ENCODE measurements around the gene NT5DC2.

The NT5DC2 gene

DNA sequence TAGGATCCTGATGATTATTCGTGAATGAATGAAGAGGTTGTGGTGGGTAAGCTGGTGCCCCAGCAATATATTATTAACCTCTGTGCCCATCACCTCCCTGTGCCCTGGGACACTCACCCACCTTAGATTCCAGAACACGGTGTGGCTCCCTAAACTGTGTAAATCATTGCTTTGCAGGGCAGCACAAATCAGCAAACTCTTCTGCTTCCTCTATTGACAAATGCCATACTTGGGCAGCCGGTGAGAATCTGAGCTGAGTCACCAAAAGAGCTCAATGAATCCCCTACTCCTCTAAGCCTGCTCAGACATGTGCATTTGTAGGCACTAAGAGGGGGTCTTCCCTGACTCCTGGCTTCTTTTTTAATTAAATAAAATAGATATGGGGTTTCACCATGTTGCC lies 18.4 kb upstream of the NT5DC2 start:
- H3K27me3 Mint-ChIP-seq: no peaks in the 10 kb centered on the region
- ATAC-seq (replicated peaks; ENCODE audit: extremely low read depth, poor library complexity, severe bottlenecking) (no peak), DNase-seq (ENCODE audit: low spot score in 2 of 2) (no peak)
- H3K36me3 Mint-ChIP-seq (ENCODE audit: insufficient read depth): peaks cover 38% of the 10 kb centered on the region
- H3K9me3 Mint-ChIP-seq: no peaks in the 10 kb centered on the region
- H3K4me3 Mint-ChIP-seq: no peak overlapping the region
- H3K27ac Mint-ChIP-seq (ENCODE audit: low read depth): peak overlapping the region; percentile 49
- H3K4me1 Mint-ChIP-seq: no peaks in the 10 kb centered on the region

- Mint-ChIP-seq H3K4me1 (no peaks in the 10 kb centered on the region), H3K9me3 (no peaks in the 10 kb centered on the region), H3K27me3 (no peaks in the 10 kb centered on the region), H3K36me3 (ENCODE audit: insufficient read depth) (peaks cover 39% of the 10 kb centered on the region), H3K27ac (ENCODE audit: low read depth) (no peak overlapping the region), H3K4me3 (no peak overlapping the region)
- no peak for ATAC-seq (replicated peaks; ENCODE audit: extremely low read depth, poor library complexity, severe bottlenecking)
- DNase-seq (ENCODE audit: low spot score in 2 of 2): no peak
Observed at GRCh38 chr3:52551118-52551517, 17.5 kb upstream of the NT5DC2 start.

DNA sequence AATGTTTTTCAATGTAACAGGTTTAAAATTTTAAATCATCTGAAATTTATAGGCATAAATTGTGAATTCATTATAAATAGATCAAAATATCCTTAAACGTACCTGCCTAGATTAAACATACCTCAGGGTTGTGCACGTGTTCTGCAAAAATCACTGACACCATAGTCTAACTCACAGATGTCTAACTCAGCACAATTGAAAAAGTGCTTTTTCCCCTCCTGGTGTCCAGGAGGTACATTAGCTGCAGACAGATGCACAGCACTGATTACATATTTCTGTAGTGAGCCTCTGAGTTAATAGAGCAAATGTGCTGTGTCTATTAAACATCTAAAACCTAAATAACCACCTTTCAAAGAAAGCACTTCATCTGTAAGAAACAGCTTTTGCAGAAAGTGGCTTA lies 13.5 kb upstream of the NT5DC2 start:
- Mint-ChIP-seq H3K27ac (ENCODE audit: low read depth) (no peak overlapping the region), H3K36me3 (ENCODE audit: insufficient read depth) (peaks cover 39% of the 10 kb centered on the region), H3K27me3 (no peaks in the 10 kb centered on the region), H3K4me1 (no peaks in the 10 kb centered on the region), H3K4me3 (no peak overlapping the region), H3K9me3 (no peaks in the 10 kb centered on the region)
- no peak for ATAC-seq (replicated peaks; ENCODE audit: extremely low read depth, poor library complexity, severe bottlenecking)
- no peak for DNase-seq (ENCODE audit: low spot score in 2 of 2)

DNA sequence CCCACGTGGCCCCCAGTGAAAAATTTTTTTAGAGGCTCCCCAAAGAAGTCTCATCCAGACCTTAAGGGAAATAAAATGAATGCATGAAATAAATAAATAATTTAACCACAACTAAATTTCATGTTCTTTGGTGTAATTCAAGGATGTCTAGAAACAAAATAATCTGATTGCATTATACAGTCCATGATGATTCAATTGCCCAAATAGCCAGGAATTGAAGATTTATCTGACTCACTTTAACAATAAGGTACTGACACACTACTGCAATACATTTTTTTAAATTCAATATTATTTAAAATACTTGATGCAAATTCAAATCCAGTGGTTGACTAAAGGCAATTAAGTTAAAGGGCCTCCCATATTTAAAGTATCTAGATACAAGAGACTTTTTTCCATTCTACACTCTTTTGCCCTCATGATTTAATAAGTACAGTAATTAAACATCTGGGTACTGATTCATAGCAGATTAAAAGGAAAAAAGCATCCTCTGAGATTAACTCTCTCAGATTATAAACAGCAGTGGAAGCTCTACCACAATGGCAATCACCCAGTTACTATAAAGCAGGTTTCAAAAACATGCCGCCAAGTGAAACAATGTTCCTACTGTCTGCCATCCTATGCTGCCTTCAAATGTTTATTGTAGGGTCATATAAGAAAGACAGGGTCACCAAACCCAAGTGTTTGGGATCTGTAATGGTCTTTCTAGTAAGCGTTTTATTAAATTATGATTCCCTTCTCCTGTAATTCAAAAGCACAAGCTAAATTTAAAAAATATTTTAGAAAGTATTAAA lies 12.6 kb upstream of the NT5DC2 start:
- ATAC-seq (replicated peaks; ENCODE audit: extremely low read depth, poor library complexity, severe bottlenecking): no peak
- no peak for DNase-seq (ENCODE audit: low spot score in 2 of 2)
- no peaks in the 10 kb centered on the region for H3K27me3 Mint-ChIP-seq
- no peaks in the 10 kb centered on the region for H3K9me3 Mint-ChIP-seq
- peaks cover 44% of the 10 kb centered on the region for H3K36me3 Mint-ChIP-seq (ENCODE audit: insufficient read depth)
- peak overlapping the region; percentile 53 for H3K27ac Mint-ChIP-seq (ENCODE audit: low read depth)
- no peak overlapping the region for H3K4me3 Mint-ChIP-seq
- no peaks in the 10 kb centered on the region for H3K4me1 Mint-ChIP-seq

GRCh38 chr3:52544937-52545336 lies 11.3 kb upstream of the NT5DC2 start:
- Mint-ChIP-seq H3K27ac (ENCODE audit: low read depth) (no peak overlapping the region), H3K4me3 (no peak overlapping the region), H3K4me1 (peaks cover under 1% of the 10 kb centered on the region), H3K9me3 (no peaks in the 10 kb centered on the region), H3K27me3 (no peaks in the 10 kb centered on the region), H3K36me3 (ENCODE audit: insufficient read depth) (peaks cover 38% of the 10 kb centered on the region)
- DNase-seq (ENCODE audit: low spot score in 2 of 2) (no peak), ATAC-seq (replicated peaks; ENCODE audit: extremely low read depth, poor library complexity, severe bottlenecking) (no peak)

DNA sequence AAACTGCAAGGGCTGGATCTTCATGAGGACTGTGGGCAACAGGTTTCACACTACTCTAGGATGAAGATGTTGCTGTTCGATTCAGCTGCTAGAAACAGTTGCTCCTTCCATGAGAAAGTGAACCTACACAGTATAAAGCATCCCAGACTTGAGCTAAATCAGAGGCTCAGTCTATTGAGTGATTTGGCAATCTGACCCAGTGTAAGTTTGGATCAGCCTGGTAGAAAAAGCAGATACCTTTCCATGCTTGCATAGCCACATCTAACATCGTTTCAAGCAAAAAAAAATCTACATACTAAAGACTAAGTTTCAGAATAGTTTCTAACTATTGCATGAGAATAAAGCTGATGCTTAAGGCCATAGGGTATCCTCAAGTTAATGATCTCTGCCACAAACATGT lies 7.4 kb upstream of the NT5DC2 start:
- no peak overlapping the region for H3K27ac Mint-ChIP-seq (ENCODE audit: low read depth)
- peaks cover 36% of the 10 kb centered on the region for H3K4me1 Mint-ChIP-seq
- H3K9me3 Mint-ChIP-seq: no peaks in the 10 kb centered on the region
- H3K27me3 Mint-ChIP-seq: no peaks in the 10 kb centered on the region
- peaks cover 26% of the 10 kb centered on the region for H3K36me3 Mint-ChIP-seq (ENCODE audit: insufficient read depth)
- H3K4me3 Mint-ChIP-seq: no peak overlapping the region
- no peak for ATAC-seq (replicated peaks; ENCODE audit: extremely low read depth, poor library complexity, severe bottlenecking)
- DNase-seq (ENCODE audit: low spot score in 2 of 2): no peak

GRCh38 chr3:52539010-52539653 lies 5.5 kb upstream of the NT5DC2 start:
- H3K27ac Mint-ChIP-seq (ENCODE audit: low read depth): peak overlapping the region; percentile 66
- peaks cover 22% of the 10 kb centered on the region for H3K36me3 Mint-ChIP-seq (ENCODE audit: insufficient read depth)
- DNase-seq (ENCODE audit: low spot score in 2 of 2): no peak
- no peaks in the 10 kb centered on the region for H3K27me3 Mint-ChIP-seq
- H3K4me1 Mint-ChIP-seq: peaks cover 42% of the 10 kb centered on the region
- H3K9me3 Mint-ChIP-seq: no peaks in the 10 kb centered on the region
- no peak for ATAC-seq (replicated peaks; ENCODE audit: extremely low read depth, poor library complexity, severe bottlenecking)
- H3K4me3 Mint-ChIP-seq: peak overlapping the region; percentile 35

GRCh38 chr3:52537726-52538421 lies 4.2 kb upstream of the NT5DC2 start:
- Mint-ChIP-seq H3K27me3 (no peaks in the 10 kb centered on the region), H3K36me3 (ENCODE audit: insufficient read depth) (peaks cover 22% of the 10 kb centered on the region), H3K27ac (ENCODE audit: low read depth) (peak overlapping the region; percentile 98), H3K9me3 (no peaks in the 10 kb centered on the region), H3K4me1 (peaks cover 42% of the 10 kb centered on the region), H3K4me3 (peak overlapping the region; percentile 98)
- DNase-seq (ENCODE audit: low spot score in 2 of 2): no peak
- no peak for ATAC-seq (replicated peaks; ENCODE audit: extremely low read depth, poor library complexity, severe bottlenecking)

GRCh38 chr3:52537165-52537620 lies 3.5 kb upstream of the NT5DC2 start:
- Mint-ChIP-seq H3K4me3 (peak overlapping the region; percentile 98), H3K36me3 (ENCODE audit: insufficient read depth) (peaks cover 23% of the 10 kb centered on the region), H3K27ac (ENCODE audit: low read depth) (peak overlapping the region; percentile 98), H3K27me3 (no peaks in the 10 kb centered on the region), H3K9me3 (no peaks in the 10 kb centered on the region), H3K4me1 (peaks cover 48% of the 10 kb centered on the region)
- DNase-seq (ENCODE audit: low spot score in 2 of 2) (no peak), ATAC-seq (replicated peaks; ENCODE audit: extremely low read depth, poor library complexity, severe bottlenecking) (no peak)

DNA sequence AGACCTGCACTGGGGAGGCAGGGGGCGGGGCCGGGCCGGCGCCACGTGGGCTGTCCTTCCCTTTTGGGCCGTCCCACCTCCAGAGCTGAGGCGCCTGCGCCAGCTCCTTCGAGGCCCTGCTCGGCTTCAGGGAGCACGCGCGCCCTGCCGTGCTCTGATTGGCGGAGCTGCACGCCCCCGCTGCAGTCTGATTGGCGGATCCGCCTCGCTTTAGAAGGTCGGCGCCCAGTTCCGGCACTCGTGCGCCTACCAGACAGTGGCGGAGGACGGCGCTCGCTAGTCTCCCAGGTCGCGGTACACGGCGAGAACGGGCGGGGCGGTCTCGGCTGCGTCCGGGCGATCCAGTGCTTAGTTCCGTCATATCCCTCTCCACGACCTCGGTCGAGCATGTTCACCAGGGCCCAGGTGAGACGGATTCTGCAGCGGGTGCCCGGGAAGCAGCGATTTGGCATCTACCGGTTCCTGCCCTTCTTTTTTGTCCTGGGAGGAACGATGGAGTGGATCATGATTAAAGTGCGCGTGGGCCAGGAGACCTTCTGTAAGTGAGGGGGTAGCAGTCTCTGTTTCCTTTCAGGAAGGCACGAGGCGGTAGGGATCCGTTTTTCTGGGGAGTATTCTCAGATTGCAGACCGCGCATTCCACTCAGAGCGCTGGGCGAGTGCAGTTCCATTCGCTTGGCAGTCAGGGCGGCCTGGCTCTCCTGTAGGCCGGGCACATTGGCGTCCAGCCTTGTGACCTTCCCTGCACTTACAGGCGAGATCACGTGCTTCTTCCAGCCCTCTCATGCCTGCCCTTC lies 2.9 kb upstream of the NT5DC2 start, which contains the start of gene UQCC5:
Gene UQCC5, plus strand, starts transcription at position 237 of the 796 bp plus-strand sequence. Its CDS starts 151 bp downstream, at position 388.
- no peaks in the 10 kb centered on the region for H3K9me3 Mint-ChIP-seq
- peak; percentile 96 for ATAC-seq (replicated peaks; ENCODE audit: extremely low read depth, poor library complexity, severe bottlenecking)
- H3K4me1 Mint-ChIP-seq: peaks cover 49% of the 10 kb centered on the region
- H3K36me3 Mint-ChIP-seq (ENCODE audit: insufficient read depth): peaks cover 22% of the 10 kb centered on the region
- H3K27me3 Mint-ChIP-seq: no peaks in the 10 kb centered on the region
- H3K4me3 Mint-ChIP-seq: peak within 1 kb of the TSS; percentile 98
- DNase-seq (ENCODE audit: low spot score in 2 of 2): peak; percentile 92 to 96
- H3K27ac Mint-ChIP-seq (ENCODE audit: low read depth): peak within 1 kb of the TSS; percentile 98

DNA sequence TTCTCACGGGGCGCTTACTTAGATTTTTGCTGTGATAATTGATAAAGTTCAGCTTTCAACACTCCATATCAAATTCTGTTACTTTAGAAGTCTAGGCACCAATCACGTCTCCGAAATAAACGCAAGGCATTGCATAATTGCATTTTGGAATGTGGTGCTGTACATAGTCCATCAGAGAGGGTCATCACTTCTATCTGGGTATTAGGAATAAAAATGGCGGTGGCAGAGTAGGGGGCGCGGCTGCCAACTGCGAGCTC lies 2.4 kb upstream of the NT5DC2 start:
- no peaks in the 10 kb centered on the region for H3K9me3 Mint-ChIP-seq

GRCh38 chr3:52535411-52536111 lies 1.9 kb upstream of the NT5DC2 start:
- Mint-ChIP-seq H3K9me3 (no peaks in the 10 kb centered on the region), H3K36me3 (ENCODE audit: insufficient read depth) (peaks cover 17% of the 10 kb centered on the region), H3K4me3 (peak overlapping the region; percentile 98), H3K27me3 (no peaks in the 10 kb centered on the region), H3K4me1 (peaks cover 49% of the 10 kb centered on the region), H3K27ac (ENCODE audit: low read depth) (peak overlapping the region; percentile 98)
- no peak for ATAC-seq (replicated peaks; ENCODE audit: extremely low read depth, poor library complexity, severe bottlenecking)
- no peak for DNase-seq (ENCODE audit: low spot score in 2 of 2)

More for the DNA sequence above, 2.4 kb upstream of the NT5DC2 start:
- H3K27me3 Mint-ChIP-seq: no peaks in the 10 kb centered on the region
- ATAC-seq (replicated peaks; ENCODE audit: extremely low read depth, poor library complexity, severe bottlenecking): no peak
- peaks cover 19% of the 10 kb centered on the region for H3K36me3 Mint-ChIP-seq (ENCODE audit: insufficient read depth)
- peak overlapping the region; percentile 98 for H3K27ac Mint-ChIP-seq (ENCODE audit: low read depth)
- H3K4me3 Mint-ChIP-seq: peak overlapping the region; percentile 98
- no peak for DNase-seq (ENCODE audit: low spot score in 2 of 2)
- peaks cover 49% of the 10 kb centered on the region for H3K4me1 Mint-ChIP-seq

Data from central memory CD8-positive, alpha-beta T cell (primary cell).